Measurements from ENCODE around the gene UFL1. TPM values are rescaled to one million over a fixed set of nuclear protein-coding genes. Genes with fewer than 3 reads are reported as not detected.

UFL1 gene
- total RNA-seq, 2 donors from 2014 or later: 18.8 to 24.4 TPM

DNA sequence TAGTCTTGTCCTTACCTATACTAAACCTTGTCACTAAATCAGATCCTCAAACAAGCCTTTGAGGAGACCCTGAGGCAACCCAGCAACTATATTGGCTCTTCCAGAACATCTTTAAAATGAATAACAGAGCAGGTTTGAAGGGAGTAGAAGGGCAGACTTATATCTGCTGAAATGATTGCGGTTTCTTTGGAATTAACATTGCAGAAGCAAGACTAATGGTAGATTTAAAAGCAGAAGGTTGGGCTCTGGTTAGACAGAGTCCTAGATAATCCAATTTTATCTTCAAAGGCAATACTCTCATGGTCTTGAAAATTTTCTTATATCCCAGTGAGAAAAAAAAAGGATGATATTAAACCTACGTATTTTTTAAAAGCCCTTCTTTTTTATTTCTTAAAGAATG is 60.4 kb downstream of the UFL1 start:
- DNase-seq: no peak
- H3K9ac ChIP-seq (ENCODE audit: extremely low read depth, low read length, poor library complexity, severe bottlenecking): no peak overlapping the region
- no peaks in the 10 kb centered on the region for H3K36me3 ChIP-seq (ENCODE audit: control insufficient read depth, insufficient read depth, low read length)
- TF ChIP-seq, protein P1, sequence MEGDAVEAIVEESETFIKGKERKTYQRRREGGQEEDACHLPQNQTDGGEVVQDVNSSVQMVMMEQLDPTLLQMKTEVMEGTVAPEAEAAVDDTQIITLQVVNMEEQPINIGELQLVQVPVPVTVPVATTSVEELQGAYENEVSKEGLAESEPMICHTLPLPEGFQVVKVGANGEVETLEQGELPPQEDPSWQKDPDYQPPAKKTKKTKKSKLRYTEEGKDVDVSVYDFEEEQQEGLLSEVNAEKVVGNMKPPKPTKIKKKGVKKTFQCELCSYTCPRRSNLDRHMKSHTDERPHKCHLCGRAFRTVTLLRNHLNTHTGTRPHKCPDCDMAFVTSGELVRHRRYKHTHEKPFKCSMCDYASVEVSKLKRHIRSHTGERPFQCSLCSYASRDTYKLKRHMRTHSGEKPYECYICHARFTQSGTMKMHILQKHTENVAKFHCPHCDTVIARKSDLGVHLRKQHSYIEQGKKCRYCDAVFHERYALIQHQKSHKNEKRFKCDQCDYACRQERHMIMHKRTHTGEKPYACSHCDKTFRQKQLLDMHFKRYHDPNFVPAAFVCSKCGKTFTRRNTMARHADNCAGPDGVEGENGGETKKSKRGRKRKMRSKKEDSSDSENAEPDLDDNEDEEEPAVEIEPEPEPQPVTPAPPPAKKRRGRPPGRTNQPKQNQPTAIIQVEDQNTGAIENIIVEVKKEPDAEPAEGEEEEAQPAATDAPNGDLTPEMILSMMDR (conservative IDR thresholded peaks at IDR 0.05): no peak
- H3K27me3 ChIP-seq (ENCODE audit: control insufficient read depth, insufficient read depth, low read length, poor library complexity, severe bottlenecking): no peaks in the 10 kb centered on the region
- H3K4me1 ChIP-seq (ENCODE audit: control insufficient read depth, insufficient read depth, low read length): peaks cover 5% of the 10 kb centered on the region
- H3K4me3 ChIP-seq (ENCODE audit: low read length): no peak overlapping the region
- Mint-ChIP-seq H3K27ac (no peak overlapping the region), H3K27me3 (ENCODE audit: insufficient read depth) (no peaks in the 10 kb centered on the region), H3K36me3 (ENCODE audit: low read depth) (no peaks in the 10 kb centered on the region), H3K4me1 (no peaks in the 10 kb centered on the region), H3K9me3 (no peaks in the 10 kb centered on the region), H3K4me3 (no peak overlapping the region)
- H3K27ac ChIP-seq (ENCODE audit: low read depth, low read length): no peak overlapping the region
- 95% methylated on average over 1 of the region's 2 CpGs; no CpG with 5 or more reads in 1 of the 2 experiments for WGBS, 2 experiments (ENCODE audit: insufficient coverage in 1 of 2, insufficient read length in 1 of 2)
- no peaks in the 10 kb centered on the region for H3K9me3 ChIP-seq (ENCODE audit: control insufficient read depth, low read length)

- no peaks in the 10 kb centered on the region for H3K36me3 ChIP-seq (ENCODE audit: control insufficient read depth, insufficient read depth, low read length)
- Mint-ChIP-seq H3K4me1 (no peaks in the 10 kb centered on the region), H3K27me3 (ENCODE audit: insufficient read depth) (no peaks in the 10 kb centered on the region), H3K9me3 (no peaks in the 10 kb centered on the region), H3K36me3 (ENCODE audit: low read depth) (no peaks in the 10 kb centered on the region), H3K4me3 (no peak overlapping the region), H3K27ac (no peak overlapping the region)
- DNase-seq: no peak
- no peaks in the 10 kb centered on the region for H3K27me3 ChIP-seq (ENCODE audit: control insufficient read depth, insufficient read depth, low read length, poor library complexity, severe bottlenecking)
- TF ChIP-seq, protein P1 (conservative IDR thresholded peaks at IDR 0.05): no peak
- no peak overlapping the region for H3K4me3 ChIP-seq (ENCODE audit: low read length)
- H3K9ac ChIP-seq (ENCODE audit: extremely low read depth, low read length, poor library complexity, severe bottlenecking): no peak overlapping the region
- no peaks in the 10 kb centered on the region for H3K9me3 ChIP-seq (ENCODE audit: control insufficient read depth, low read length)
- no peak overlapping the region for H3K27ac ChIP-seq (ENCODE audit: low read depth, low read length)
- H3K4me1 ChIP-seq (ENCODE audit: control insufficient read depth, insufficient read depth, low read length): peaks cover 5% of the 10 kb centered on the region
- 88 to 100% methylated on average over 1 of the region's 1 CpG for WGBS, 2 experiments (ENCODE audit: insufficient coverage in 1 of 2, insufficient read length in 1 of 2)
These were observed 60.8 kb downstream of the UFL1 start for GRCh38 chr6:96582436-96582835.

- Histone ChIP-seq H3K4me1 (ENCODE audit: control insufficient read depth, insufficient read depth, low read length) (no peaks in the 10 kb centered on the region), H3K27ac (ENCODE audit: low read depth, low read length) (no peak overlapping the region), H3K27me3 (ENCODE audit: control insufficient read depth, insufficient read depth, low read length, poor library complexity, severe bottlenecking) (no peaks in the 10 kb centered on the region), H3K9ac (ENCODE audit: extremely low read depth, low read length, poor library complexity, severe bottlenecking) (no peak overlapping the region), H3K36me3 (ENCODE audit: control insufficient read depth, insufficient read depth, low read length) (no peaks in the 10 kb centered on the region), H3K4me3 (ENCODE audit: low read length) (no peak overlapping the region), H3K9me3 (ENCODE audit: control insufficient read depth, low read length) (no peaks in the 10 kb centered on the region)
- no peak overlapping the region for H3K27ac Mint-ChIP-seq
- no peaks in the 10 kb centered on the region for H3K36me3 Mint-ChIP-seq (ENCODE audit: low read depth)
- DNase-seq: no peak
- no peak overlapping the region for H3K4me3 Mint-ChIP-seq
- WGBS, 2 experiments (ENCODE audit: insufficient coverage in 1 of 2, insufficient read length in 1 of 2): 80 to 85% methylated on average over 2 of the region's 2 CpGs
- TF ChIP-seq, protein P1 (conservative IDR thresholded peaks at IDR 0.05): no peak
- no peaks in the 10 kb centered on the region for H3K9me3 Mint-ChIP-seq
- H3K4me1 Mint-ChIP-seq: no peaks in the 10 kb centered on the region
- H3K27me3 Mint-ChIP-seq (ENCODE audit: insufficient read depth): no peaks in the 10 kb centered on the region
These were observed 82.8 kb downstream of the UFL1 start for GRCh38 chr6:96604420-96604819.

Other genes with a start within 250 kb of the UFL1 start
- not detected for gene FHL5, start 41.3 kb downstream of the UFL1 start, total RNA-seq